Natural killer cell (primary cell): ENCODE data around the gene SLC17A5. TPM values are rescaled to one million over a fixed set of nuclear protein-coding genes. Genes with fewer than 3 reads are reported as not detected.
A peak's percentile ranks its signal among the peaks of the same experiment; 100 is the strongest.

Experiments
- ATAC-seq, 3 donors: fragments of 150-1000 bp in 2 of 3; fragments of 200-7000 bp in 1 of 3; cut with Tn5 transposase; 1 replicate in 1 of 3; 2 replicates in 2 of 3; pipeline ENCODE4 v1.10.0; 2021; ENCODE audit warnings: mild to moderate bottlenecking in 2 of 3, moderate library complexity in 2 of 3
- DNase-seq, 2 donors: peaks; one replicate each; pipeline versions ENCODE4 v3.0.0 to v3.0.0-alpha.2; 2013 to 2021; ENCODE audit warnings: mixed read lengths in 1 of 2
- H3K27ac ChIP-seq: one replicate; pipeline ENCODE4 v1.5.1; 2013; ENCODE audit warnings: mild to moderate bottlenecking, low read length
- H3K27me3 ChIP-seq: one replicate; pipeline ENCODE4 v1.6.1; 2013; ENCODE audit warnings: low read length; ENCODE audit not compliant: control insufficient read depth, insufficient read depth
- H3K36me3 ChIP-seq: one replicate; pipeline ENCODE4 v1.6.1; 2013; ENCODE audit warnings: low read length; ENCODE audit not compliant: control insufficient read depth, insufficient read depth
- H3K4me1 ChIP-seq: one replicate; pipeline ENCODE4 v1.6.1; 2013; ENCODE audit warnings: low read length; ENCODE audit not compliant: control insufficient read depth, insufficient read depth
- H3K4me3 ChIP-seq: one replicate; pipeline ENCODE4 v1.5.1; 2013; ENCODE audit warnings: low read length
- H3K9me3 ChIP-seq: one replicate; pipeline ENCODE4 v1.6.1; 2013; ENCODE audit warnings: low read length; ENCODE audit not compliant: control insufficient read depth, insufficient read depth
- H3K27ac Mint-ChIP-seq, 2 donors: one replicate each; pipeline ENCODE4 v1.8.0; 2022; ENCODE audit warnings: mild to moderate bottlenecking in 2 of 2, mixed read lengths in 2 of 2, moderate library complexity in 1 of 2
- H3K27me3 Mint-ChIP-seq, 2 donors: one replicate each; pipeline ENCODE4 v1.8.0; 2022; ENCODE audit warnings: low read depth in 2 of 2, mixed read lengths in 2 of 2
- H3K36me3 Mint-ChIP-seq: one replicate; pipeline ENCODE4 v1.8.0; 2022; ENCODE audit warnings: mixed read lengths
- H3K4me1 Mint-ChIP-seq, 2 donors: one replicate each; pipeline ENCODE4 v1.8.0; 2022; ENCODE audit warnings: mixed read lengths in 2 of 2
- H3K4me3 Mint-ChIP-seq: one replicate; pipeline ENCODE4 v1.8.0; 2022; ENCODE audit warnings: mild to moderate bottlenecking, moderate library complexity, mixed read lengths
- H3K9me3 Mint-ChIP-seq, 2 donors: one replicate each; pipeline ENCODE4 v1.8.0; 2022; ENCODE audit warnings: mixed read lengths in 2 of 2
- WGBS: methylation state at CpG from one replicate; pipeline ENCODE4 v1.1.7; 2013; ENCODE audit warnings: missing lambda C conversion rate; ENCODE audit not compliant: insufficient coverage; 5-methylcytosine and 5-hydroxymethylcytosine counted together
- intact Hi-C: fragments of 100-400 bp; cut with micrococcal nuclease; formaldehyde crosslinking; loops from one replicate; pipeline ENCODE4 v1.14.2; 2022
- total RNA-seq, 4 donors: library from RNA; stranded (reverse); fragments of 120-200 nt in 1 of 4; gene quantifications; one replicate each; pipeline versions ENCODE4 v1.2.3 to v1.2.4, GENCODE V29; 2013 to 2022
- TF ChIP-seq, protein P1 (sequence below): fragments of 200-600 bp; IDR thresholded peaks from one replicate; pipeline ENCODE4 v1.8.0; 2022; ENCODE audit warnings: antibody characterized with exemption

SLC17A5 gene
- total RNA-seq, 3 donors from 2014 or later (not counting 1 experiment from before 2014, with no cell fraction given): 8.5 to 13.8 (median 9.1) TPM

- Histone ChIP-seq H3K36me3 (peaks cover 34% of the 10 kb centered on the region), H3K9me3 (no peaks in the 10 kb centered on the region), H3K4me3 (no peak overlapping the region), H3K4me1 (no peaks in the 10 kb centered on the region), H3K27ac (no peak overlapping the region), H3K27me3 (no peaks in the 10 kb centered on the region)
- Mint-ChIP-seq H3K27ac (peak overlapping the region in 1 of 2 donors; percentile 35), H3K4me1 (peaks cover 0 to 5% of the 10 kb centered on the region in 2 donors), H3K4me3 (no peak overlapping the region), H3K9me3 (no peaks in the 10 kb centered on the region), H3K27me3 (no peaks in the 10 kb centered on the region), H3K36me3 (peaks cover 26% of the 10 kb centered on the region)
- WGBS: 83% methylated on average over 5 of the region's 6 CpGs
- intact Hi-C loops: loop anchor here (1.0 kb wide), 1 partner anchor 95 kb away; no protein-coding TSS in a partner anchor
- TF ChIP-seq, protein P1, sequence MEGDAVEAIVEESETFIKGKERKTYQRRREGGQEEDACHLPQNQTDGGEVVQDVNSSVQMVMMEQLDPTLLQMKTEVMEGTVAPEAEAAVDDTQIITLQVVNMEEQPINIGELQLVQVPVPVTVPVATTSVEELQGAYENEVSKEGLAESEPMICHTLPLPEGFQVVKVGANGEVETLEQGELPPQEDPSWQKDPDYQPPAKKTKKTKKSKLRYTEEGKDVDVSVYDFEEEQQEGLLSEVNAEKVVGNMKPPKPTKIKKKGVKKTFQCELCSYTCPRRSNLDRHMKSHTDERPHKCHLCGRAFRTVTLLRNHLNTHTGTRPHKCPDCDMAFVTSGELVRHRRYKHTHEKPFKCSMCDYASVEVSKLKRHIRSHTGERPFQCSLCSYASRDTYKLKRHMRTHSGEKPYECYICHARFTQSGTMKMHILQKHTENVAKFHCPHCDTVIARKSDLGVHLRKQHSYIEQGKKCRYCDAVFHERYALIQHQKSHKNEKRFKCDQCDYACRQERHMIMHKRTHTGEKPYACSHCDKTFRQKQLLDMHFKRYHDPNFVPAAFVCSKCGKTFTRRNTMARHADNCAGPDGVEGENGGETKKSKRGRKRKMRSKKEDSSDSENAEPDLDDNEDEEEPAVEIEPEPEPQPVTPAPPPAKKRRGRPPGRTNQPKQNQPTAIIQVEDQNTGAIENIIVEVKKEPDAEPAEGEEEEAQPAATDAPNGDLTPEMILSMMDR: peak; percentile 87
- DNase-seq (peak in 1 of 2 donors; percentile 75), ATAC-seq (peak; percentile 69 to 85 (median 71))
These were observed 43.1 kb downstream of the SLC17A5 start for GRCh38 chr6:73610444-73611275.

- no peaks in the 10 kb centered on the region for H3K9me3 Mint-ChIP-seq
- intact Hi-C loops: no loop called here
- DNase-seq: no peak
- no peaks in the 10 kb centered on the region for H3K9me3 ChIP-seq
- no peaks in the 10 kb centered on the region for H3K27me3 ChIP-seq
- no peaks in the 10 kb centered on the region for H3K27me3 Mint-ChIP-seq
- H3K36me3 Mint-ChIP-seq: peaks cover 17% of the 10 kb centered on the region
- no peak for ATAC-seq
- no peak overlapping the region for H3K4me3 ChIP-seq
- H3K36me3 ChIP-seq: peaks cover 31% of the 10 kb centered on the region
- no peak overlapping the region for H3K27ac ChIP-seq
- TF ChIP-seq, protein P1: no peak
- WGBS: 100% methylated on average over 4 of the region's 4 CpGs
- H3K4me1 ChIP-seq: no peaks in the 10 kb centered on the region
- no peak overlapping the region for H3K4me3 Mint-ChIP-seq
- H3K4me1 Mint-ChIP-seq: peaks cover 0 to 5% of the 10 kb centered on the region in 2 donors
- no peak overlapping the region for H3K27ac Mint-ChIP-seq
These were observed 45.0 kb downstream of the SLC17A5 start for GRCh38 chr6:73608761-73609160.

DNA sequence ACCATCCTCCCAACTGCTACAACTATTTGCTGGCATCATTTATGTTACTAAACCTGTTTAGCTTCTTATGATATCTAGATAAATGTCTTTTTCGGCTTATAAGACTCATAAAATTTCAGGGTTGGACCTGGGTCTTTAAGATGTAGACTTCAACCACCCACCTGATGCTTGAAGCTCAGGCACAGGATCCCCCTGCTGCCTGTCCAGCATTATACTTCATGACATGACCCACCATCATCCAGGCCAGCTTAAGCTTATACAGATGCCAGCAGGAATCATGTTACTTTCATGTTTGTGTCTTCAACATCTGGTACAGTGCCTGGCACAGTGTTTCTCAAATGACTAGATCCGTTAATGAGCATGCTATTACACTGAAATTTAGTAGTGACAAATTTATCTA is 47.4 kb downstream of the SLC17A5 start:
- ATAC-seq: no peak
- Mint-ChIP-seq H3K27me3 (no peaks in the 10 kb centered on the region), H3K36me3 (peaks cover 17% of the 10 kb centered on the region), H3K9me3 (no peaks in the 10 kb centered on the region), H3K4me3 (no peak overlapping the region), H3K4me1 (peaks cover 0 to 5% of the 10 kb centered on the region in 2 donors), H3K27ac (no peak overlapping the region)
- Histone ChIP-seq H3K4me1 (no peaks in the 10 kb centered on the region), H3K27ac (no peak overlapping the region), H3K36me3 (peaks cover 21% of the 10 kb centered on the region), H3K4me3 (no peak overlapping the region), H3K9me3 (no peaks in the 10 kb centered on the region), H3K27me3 (no peaks in the 10 kb centered on the region)
- 100% methylated on average over 2 of the region's 2 CpGs for WGBS
- intact Hi-C loops: no loop called here
- DNase-seq: no peak
- TF ChIP-seq, protein P1: no peak
